HG03060 (cell line): ENCODE data around the gene PRKCD.

Experiments
- ATAC-seq: cut with Tn5 transposase; IDR thresholded peaks from one replicate; pipeline ENCODE4 v1.9.1; 2021; ENCODE audit warnings: low read depth, moderate number of reproducible peaks; ENCODE audit not compliant: unreplicated experiment

Gene PRKCD

DNA sequence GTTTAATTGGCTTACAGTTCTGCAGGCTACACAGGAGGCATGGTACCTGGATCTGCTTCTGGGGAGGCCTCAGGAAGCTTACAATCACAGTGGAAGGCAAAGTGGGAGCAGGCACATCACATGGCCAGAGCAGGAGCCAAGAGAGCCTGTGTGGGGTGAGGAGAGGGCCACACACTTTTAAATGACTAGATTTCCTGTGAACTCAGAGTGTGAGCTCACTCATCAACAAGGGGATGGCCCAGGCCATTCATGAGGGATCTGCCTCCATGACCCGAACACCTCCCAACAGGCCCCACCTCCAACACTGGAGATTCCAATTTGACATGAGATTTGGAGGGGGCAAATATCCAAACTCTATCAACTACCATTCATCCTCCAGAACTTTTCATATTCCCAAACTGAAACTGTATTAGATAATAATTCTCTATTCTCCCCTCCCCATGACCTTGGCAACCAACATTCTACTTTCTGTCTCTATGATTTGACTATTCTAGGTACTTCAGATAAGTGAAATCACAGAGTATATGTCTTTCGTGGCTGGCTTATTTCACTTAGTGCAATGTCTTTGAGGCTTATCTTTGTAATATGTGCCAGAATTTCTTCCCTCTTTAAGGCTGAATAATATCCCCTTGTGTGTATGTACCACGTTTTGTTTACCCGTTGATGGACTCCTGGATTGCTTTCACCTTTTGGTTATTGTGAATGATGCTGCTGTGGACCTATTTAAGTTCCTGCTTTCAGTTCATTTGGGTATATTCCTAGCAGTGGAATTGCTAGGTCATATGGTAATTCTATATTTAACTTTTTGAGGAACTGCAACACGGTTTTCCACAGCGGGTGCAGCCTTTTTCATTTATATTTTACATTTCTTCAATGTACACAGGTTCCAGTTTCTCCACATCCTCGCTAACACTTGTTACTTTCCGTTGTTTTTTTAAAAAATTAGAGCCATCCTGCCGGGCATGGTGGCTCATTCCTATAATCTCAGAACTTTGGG lies 51.0 kb downstream of the PRKCD start:
- no peak for ATAC-seq

DNA sequence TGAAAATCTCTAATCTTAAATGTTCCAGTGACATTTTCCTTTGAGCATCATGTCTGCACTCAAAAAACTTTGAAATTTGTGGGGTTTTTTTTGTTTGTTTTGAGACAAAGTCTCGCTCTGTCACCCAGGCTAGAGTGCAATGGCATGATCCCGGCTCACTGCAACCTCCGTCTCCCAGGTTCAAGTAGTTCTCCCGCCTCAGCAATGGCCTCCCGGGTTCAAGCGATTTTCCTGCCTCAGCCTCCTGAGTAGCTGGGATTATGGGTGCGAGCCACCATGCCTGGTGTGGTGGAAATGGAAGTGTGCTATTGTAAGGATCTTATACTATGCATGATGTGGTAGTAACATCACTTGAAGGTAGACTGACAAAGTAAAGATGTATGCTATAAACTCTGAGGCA lies 52.3 kb downstream of the PRKCD start:
- ATAC-seq, result no peak

DNA sequence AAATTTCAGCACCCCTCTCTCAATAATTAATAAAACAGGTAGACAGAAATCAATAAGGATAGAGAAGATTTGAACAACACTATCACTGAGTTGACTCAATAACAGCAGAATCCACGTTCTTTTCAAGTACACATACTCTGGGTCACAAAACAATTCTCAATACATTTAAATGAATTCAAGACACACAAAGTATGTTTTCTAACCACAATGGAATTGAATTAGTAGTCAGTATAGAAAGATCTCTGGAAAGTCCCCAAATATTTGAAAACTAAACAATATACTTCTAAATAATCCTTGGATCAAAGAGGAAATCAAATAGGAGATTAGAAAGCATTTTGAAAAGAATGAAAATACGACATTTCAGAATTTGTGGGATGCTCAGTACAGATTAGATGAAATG lies 54.8 kb downstream of the PRKCD start:
- no peak for ATAC-seq

DNA sequence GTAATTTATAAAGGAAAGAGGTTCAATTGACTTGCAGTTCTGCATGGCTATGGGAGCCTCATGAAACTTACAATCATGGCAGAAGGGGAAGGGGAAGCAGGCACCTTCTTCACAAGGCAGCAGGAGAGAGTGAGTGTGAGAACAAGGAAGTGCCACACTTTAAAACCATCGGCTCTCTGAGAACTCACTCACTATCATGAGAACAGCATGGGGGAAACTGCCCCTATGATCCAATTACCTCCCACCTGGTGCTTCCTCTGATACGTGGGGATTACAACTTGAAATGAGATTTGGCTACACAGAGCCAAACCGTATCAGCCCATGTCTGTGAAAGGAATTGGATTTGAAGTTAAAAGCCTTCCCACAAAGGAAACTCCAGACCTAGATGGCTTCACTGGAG lies 55.7 kb downstream of the PRKCD start:
- ATAC-seq, result no peak

DNA sequence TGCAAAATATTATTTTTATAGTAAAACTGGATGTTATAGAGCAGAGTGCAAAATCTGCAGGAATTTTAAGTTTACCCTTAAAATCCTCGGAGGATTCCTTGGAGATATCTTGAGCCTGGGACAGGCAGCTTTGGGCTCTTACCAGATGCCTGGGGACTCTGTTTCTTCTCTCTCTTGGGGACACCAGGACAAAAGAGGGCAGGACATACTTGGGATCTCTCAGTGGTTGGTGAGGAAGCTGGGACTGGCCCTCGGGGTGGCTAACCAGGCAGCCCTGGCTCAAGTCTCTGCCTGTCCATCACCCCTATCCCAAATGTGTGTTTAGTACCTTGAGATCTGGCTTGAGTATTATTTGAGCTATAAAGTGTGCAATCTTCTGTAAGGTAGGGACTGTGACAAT lies 56.2 kb downstream of the PRKCD start:
- ATAC-seq, result no peak

DNA sequence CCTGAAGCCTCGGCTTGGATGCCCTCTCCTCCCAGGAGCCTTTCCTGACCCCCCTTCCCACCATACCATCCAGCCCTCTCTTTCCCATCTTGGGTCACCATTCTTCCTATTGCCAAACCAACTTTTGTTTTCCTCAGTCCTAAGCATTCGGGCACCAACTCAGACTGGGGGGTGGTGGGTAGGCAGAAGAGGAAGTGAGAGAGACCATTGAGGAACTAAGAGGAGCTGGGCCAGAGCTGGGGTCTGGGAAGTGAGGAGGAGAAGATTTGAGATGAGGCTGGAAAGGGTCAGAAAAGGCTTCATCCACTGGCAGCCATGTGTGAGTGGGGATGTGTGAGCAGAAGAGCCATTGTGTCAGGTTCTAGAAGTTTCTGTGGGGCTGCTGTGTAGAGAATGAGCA lies 57.1 kb downstream of the PRKCD start:
- no peak for ATAC-seq

DNA sequence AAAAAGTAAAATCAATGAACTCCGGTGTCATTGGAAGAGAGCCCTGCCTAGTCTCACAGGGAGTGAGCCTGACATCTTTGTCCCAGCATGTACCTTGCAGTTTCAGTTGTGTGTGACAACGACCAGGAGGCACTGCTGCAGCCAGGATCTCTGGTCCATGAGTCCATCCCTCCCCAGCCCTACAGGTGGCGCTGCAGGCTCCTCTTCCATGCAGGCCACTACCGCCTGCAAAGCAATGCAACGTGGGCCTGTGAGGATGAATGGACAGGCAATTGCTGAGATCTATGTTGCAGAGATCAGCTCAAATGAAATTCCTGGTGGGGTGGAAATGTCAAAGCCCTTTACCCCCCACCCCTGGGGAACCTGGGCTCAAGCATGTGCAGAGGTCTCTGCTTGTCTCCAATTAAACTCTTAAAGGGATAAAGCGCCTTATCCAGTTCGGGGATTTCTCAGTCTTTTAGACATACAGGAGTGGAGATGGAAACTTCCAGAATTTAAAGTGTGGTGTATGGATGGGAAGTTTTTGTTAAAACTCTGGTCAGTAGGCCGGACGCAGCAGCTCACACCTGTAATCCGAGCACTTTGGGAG lies 59.0 kb downstream of the PRKCD start:
- no peak for ATAC-seq

DNA sequence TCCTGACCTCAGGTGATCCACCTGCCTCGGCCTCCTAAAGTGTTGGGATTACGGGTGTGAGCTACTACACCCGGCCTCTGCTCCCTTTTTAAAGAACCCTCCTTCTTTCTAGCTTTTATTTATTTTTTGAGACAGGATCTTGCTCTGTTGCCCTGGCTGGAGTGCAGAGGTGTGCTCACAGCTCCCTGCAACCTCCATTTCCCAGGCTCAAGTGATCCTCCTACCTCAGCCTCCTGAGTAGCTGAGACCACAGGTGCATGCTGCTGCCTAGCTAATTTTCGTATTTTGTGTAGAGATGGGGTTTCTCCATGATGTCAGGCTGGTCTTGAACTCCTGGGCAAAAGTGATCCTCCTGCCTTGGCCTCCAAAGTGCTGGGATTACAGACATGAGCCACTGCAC lies 60.3 kb downstream of the PRKCD start:
- no peak for ATAC-seq

DNA sequence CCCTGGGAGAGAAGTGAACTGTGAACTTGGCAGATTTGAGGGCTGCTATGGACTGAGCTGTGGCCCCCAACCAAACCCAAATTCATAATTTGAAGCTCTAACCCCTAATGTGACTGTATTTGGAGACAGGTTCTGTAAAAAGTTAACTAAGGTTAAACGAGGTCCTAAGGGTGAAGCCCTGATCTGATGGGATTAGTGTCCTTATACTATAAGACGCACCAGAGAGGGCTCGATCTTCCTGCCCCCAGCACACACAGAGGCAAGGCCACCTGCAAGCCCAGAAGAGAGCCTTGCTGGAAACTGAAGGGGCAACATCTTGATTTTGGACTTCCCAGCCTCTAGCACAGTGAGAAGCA lies 60.8 kb downstream of the PRKCD start:
- ATAC-seq, result no peak

DNA sequence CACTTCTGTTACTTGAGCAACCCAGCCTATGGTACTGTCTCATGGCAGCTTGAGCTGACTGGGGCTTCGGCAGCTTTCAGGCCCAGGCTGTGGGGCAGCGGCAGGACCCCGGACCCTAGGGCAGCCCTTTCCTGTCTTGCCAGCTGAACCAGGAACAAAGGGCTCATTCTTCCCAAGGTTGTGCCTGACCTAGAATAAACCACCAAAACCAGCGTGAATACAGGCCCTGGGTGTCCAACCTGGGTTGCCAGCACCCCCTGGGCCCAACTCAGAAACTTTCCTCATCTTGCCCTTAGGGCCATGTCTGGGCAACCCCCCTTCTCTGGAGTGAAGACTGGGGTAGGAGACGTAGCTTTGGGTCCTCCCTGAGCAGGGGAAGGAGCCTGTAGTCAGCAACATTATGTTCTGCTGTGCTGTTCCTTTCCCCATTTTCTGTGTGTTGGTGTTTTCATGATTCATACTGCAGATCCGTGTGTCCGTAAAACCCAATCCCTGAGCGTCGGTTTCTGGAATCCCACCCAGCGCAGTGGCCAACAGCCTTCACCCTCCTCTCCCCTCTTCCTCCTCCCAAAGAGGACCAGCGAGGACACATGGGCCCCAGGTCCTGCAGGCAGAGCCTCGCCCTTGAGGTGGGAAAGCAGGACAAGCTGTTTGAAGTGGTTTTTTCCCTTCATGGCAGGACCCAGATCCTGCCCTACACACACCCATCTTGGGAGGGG lies 61.3 kb downstream of the PRKCD start:
- no peak for ATAC-seq

DNA sequence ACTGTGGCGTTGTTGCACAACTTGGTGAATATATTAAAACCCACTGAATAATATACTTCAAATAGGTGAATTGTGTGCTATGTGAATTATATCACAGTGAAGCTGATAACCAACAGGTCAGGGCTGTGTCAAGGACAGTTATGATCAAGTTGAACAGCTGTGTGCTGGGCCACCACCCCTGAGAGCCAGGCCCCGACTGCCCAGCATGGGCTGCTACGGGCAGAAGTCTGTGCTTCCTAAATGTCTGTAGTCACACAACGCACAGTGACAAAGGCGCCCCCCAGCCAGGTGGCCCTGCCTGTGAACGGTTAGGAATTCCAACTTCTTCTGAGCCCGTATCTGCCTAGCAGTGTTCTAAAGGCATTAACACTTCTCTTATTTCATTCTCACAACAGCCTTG lies 62.0 kb downstream of the PRKCD start:
- ATAC-seq, result no peak

DNA sequence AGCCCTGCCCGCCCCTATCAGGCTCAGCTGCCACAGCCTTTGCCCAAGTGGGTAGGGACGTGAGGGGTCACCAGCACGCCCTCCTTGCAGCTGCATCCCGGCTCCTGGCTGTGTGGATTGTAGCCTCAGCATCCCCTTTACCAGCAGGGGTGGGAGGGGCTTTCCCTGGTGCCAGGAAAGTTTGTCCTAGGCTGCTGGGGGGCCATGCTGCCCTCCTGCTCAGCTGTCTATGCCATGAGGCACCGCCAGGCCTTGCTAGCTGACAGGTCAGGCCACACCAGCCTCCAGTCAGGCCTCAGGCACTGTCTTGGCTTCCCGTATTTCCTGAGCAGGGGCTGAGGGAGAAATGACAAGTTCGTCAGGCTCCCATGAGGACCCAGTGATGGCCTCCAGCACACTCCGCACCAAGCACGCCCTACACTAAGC lies 62.5 kb downstream of the PRKCD start:
- ATAC-seq, result no peak

DNA sequence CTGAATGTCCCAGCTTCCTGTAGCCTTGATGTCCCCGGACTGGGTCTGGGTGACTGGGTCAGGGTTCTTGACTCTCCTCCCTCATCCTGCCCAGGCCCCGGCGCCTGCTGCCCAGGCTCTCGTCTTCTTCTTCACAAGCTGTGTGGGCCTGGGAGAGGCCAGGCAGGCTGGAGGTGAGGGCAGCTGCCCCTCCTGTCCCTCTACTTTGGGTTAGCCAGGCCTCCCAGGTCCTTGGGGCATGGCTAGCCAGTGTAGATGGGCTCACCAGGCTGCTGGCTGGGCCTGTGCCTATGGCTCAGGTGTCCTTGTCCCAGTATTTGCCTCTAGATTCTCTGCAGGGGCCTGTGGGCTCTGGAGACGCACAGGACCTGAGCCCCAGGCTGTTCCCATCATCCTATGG lies 63.0 kb downstream of the PRKCD start:
- no peak for ATAC-seq

DNA sequence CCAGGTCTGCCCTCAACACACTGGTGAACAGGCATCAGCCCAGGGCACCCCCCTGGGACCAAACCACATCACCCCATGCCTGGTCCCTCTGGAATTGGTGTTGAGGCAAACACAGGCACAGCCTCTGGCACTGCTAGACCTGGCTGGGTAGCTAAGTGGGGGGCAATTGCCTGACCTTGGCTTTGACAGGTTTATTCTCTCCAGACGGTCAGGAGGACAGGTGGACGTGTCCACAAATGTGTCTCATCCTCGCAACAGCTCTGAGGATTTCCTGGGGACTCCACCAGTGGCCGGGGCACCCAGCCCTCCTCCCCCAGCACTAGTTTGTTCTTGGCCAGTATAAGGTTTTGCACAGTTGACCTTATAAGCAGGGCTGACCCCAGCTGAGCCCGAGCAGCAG lies 63.5 kb downstream of the PRKCD start:
- ATAC-seq, result no peak

DNA sequence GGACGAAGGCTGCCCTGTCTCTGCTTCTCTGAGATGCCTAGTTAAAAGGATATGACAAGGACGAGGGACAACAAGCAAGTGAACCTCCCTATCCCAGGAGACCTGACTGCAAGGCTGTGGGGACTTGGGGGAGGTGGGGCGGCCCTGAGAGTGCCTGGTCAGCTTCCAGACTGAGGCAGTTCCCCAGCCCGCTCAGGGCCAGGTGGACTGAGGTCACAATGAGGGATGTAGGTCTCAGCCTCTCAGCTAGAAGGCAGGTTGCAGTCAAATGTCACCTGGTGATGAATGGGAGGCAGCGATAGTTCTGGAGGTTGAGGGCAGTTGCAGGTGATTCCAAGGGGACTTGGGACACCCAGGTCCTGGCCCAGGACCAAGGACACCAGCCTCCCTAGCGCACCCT lies 64.2 kb downstream of the PRKCD start:
- no peak for ATAC-seq

DNA sequence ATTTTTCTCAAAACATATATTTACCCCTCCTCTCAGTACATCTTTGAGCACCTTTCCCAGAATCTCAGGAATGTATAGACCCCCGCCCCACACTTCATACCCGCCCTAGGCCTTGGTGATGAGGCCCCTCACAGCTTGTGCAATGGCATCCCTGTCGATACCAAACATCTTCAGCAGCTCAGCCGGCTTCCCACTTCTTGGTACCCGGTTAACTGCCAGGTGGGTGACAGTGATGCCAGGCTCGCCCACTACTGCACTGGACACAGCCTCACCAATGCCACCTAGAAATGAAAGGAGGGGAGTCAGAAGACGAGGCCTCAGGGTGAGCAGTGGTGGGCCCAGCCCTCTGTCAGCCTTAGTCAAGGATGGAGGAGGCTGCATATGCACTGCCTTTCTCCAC lies 64.6 kb downstream of the PRKCD start:
- no peak for ATAC-seq

DNA sequence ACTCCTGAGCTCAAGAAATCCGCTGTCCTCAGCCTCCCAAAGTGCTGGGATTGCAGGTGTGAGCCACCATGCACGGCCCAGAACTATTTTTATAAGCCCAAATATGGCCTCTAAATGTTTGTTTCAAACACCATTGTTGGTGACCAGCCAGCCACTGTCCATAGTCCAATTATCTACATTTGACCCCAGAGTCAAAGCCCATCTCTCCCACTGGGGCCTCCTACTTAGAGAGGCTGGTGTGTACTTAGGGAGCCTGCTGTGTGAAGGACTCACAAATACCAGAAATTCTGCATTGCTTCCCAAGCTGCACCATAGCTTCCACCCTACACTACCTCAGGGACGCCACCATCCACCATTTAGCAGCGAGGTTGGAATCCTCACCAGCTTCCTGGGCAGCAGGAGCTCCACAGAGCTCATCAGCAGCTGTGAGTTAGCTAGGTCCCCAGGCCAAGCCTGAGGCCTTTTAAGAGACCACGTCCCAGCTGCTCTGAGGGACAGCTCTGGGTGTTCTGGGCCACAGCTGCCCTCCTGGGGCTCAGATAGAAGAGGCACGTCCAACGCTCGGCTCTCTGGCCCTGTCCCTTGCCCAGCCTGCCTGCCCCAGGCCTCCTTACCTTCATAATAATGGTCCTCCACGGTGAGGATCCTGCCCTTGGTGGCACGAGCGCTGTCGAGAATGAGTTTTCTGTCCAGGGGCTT lies 65.3 kb downstream of the PRKCD start:
- ATAC-seq, result no peak

DNA sequence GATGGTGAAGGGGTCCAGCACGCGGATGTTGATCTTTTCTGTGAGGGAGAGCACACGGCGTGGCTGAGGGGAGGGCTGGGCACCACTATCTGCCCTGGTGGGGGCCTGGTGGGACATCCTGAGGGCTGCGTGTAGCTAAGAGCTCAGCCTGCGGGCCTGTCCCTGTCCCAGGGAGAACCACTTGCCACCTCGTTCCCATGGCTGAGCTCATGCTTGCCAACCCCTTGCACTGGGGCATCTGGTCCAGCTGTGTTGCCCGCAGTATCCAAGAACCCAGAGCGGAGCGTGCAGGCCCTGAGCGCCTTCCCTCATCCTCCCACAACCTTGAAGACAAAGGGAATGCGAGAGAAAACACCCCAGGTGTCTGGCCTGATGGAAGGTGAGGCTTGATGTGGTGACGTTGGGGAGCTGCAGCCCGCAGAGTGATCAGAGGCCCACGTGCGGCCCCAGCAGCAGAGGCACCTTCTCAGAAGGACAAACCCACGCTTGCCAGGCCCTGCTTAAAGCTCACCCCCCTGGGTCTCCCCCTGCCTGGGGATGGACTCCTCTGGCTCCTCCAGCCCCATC lies 65.9 kb downstream of the PRKCD start:
- no peak for ATAC-seq

DNA sequence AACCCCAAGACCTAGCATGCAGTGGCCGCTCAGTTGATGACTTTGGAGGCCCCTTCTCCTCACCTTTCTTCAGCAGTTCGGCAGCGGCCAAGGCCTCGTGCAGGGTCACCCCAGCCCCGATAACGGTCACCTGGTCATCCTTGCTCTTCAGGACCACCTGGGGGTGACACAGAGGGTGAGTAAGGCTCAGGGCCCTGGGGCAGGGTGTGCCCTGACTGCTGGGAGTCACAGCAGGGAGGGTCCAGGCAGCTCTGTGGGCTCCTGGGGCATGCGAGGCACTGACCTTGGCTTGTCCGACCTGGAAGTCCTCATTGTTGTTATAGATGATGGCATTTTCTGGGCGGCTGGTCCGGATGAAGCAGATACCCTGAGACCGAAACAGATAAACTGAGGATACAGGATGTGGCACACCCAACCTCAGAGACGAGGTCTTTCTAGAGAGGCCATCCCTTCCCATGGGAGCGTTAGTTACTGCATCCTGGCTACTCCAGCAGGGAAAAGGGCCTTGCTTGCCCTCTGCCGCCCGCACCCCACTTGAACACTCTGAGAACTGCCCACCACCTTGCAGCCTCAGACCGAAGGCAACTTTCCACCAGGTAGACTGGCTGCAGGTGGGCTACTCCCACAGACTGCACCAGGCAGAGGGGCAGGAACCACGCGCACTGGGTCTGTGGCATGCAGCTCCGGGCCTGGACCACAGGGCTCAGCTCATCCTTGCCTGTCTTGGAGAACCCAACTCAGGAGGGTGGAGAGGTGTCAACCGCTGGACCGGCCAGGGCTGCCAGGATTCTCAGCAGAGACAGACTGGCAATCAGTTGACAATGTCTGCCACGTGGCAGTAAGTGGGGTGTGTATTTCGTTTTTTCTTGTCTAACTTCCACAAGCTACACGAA lies 67.2 kb downstream of the PRKCD start:
- no peak for ATAC-seq

DNA sequence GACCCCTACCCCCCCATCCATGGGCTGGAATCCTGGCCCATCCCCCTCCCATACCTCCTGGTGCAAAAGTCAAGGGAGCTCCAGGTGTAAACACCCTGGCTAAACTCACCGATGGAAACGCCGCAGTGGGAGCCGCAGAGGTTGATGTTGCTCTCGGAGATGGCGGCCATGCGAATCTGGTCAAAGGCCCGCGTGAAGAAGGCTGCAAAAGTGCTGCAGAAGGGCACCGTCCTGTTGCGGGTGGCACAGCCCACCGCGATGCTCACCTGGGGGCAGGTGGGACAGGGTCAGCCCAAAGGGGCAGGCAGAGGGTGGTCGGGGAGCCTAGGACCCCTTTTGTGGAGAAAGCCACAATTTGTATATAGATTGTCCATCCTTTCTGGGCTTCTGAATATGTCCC lies 68.2 kb downstream of the PRKCD start:
- no peak for ATAC-seq
